Uterus (tissue), 4 donors: ENCODE measurements around the gene ANKRD2. TPM values are rescaled to one million over a fixed set of nuclear protein-coding genes. Genes with fewer than 3 reads are reported as not detected.

Experiments
- DNase-seq, 2 donors: peaks; one replicate each; pipeline ENCODE4 v3.0.0-alpha.2; 2019 to 2020
- H3K27ac ChIP-seq, 2 donors: fragments of 200-600 bp; sonication (generic); 1 replicate in 1 of 2; 2 replicates in 1 of 2; pipeline ENCODE4 v1.5.1; 2016 to 2018
- H3K27me3 ChIP-seq, 2 donors: fragments of 200-600 bp; sonication (generic); one replicate each; pipeline ENCODE4 v1.5.1; 2018 to 2019; ENCODE audit warnings: control low read depth in 1 of 2
- H3K36me3 ChIP-seq, 2 donors: fragments of 200-600 bp; sonication (generic); one replicate each; pipeline ENCODE4 v1.5.1; 2019; ENCODE audit warnings: control low read depth in 1 of 2
- H3K4me1 ChIP-seq, 2 donors: fragments of 200-600 bp; sonication (generic); one replicate each; pipeline ENCODE4 v1.5.1; 2018 to 2019; ENCODE audit warnings: control low read depth in 1 of 2
- H3K4me3 ChIP-seq, 2 donors: fragments of 200-600 bp; sonication (generic); 1 replicate in 1 of 2; 2 replicates in 1 of 2; pipeline ENCODE4 v1.5.1; 2018 to 2019; ENCODE audit warnings: mild to moderate bottlenecking in 1 of 2
- H3K9me3 ChIP-seq, 2 donors: fragments of 200-600 bp; sonication (generic); one replicate each; pipeline ENCODE4 v1.5.1; 2019; ENCODE audit warnings: control low read depth in 1 of 2
- CTCF ChIP-seq, 4 experiments: fragments of 200-600 bp in 2 of 4; fragments of 450-650 bp in 2 of 4; sonication (generic) in 2 of 4; IDR thresholded peaks; one replicate each; pipeline ENCODE4 v1.5.1; 2016 to 2019; ENCODE audit warnings: antibody characterized with exemption in 4 of 4, mild to moderate bottlenecking in 2 of 4, moderate library complexity in 1 of 4
- POLR2A ChIP-seq, 2 donors: fragments of 450-650 bp; IDR thresholded peaks; one replicate each; pipeline ENCODE4 v1.6.1; 2016; ENCODE audit warnings: antibody characterized with exemption in 2 of 2, mild to moderate bottlenecking in 1 of 2, moderate library complexity in 1 of 2
- intact Hi-C: fragments of 100-400 bp; cut with DNase I; formaldehyde crosslinking; loops from one replicate; pipeline ENCODE4 v1.15.1; 2023; ENCODE audit warnings: low total_unique reads
- total RNA-seq, 4 donors: library from RNA; depleted of rRNA in 3 of 4; stranded (reverse); fragments of >200 nt in 3 of 4; gene quantifications; one replicate each; pipeline versions ENCODE4 v1.1.0 to v1.2.4, GENCODE V29; 2014 to 2023
- donor health status: DM: yes; HTN: yes; CAD: no.

Gene ANKRD2
- total RNA-seq, 4 donors from 2014 or later, result 0.43 to 0.48 TPM; not detected in 2

GRCh38 chr10:97596101-97597082 lies 23.8 kb downstream of the ANKRD2 start:
- Histone ChIP-seq H3K36me3 (no peaks in the 10 kb centered on the region), H3K9me3 (no peaks in the 10 kb centered on the region), H3K4me1 (peaks cover 0 to 16% of the 10 kb centered on the region in 2 donors), H3K4me3 (no peak overlapping the region), H3K27ac (peak overlapping the region; percentile 81 to 89), H3K27me3 (no peaks in the 10 kb centered on the region)
- TF ChIP-seq CTCF (IDR thresholded peaks at IDR 0.05) (no peak), POLR2A (IDR thresholded peaks at IDR 0.05) (peak in 1 of 2 donors; percentile 8)
- intact Hi-C loops, result no loop called here
- peak; percentile 60 to 82 for DNase-seq

- H3K9me3 ChIP-seq, result no peaks in the 10 kb centered on the region
- H3K4me3 ChIP-seq, result no peak overlapping the region
- DNase-seq, result no peak
- no peak for TF ChIP-seq CTCF (IDR thresholded peaks at IDR 0.05)
- TF ChIP-seq POLR2A (IDR thresholded peaks at IDR 0.05), result no peak
- peaks cover 0 to 16% of the 10 kb centered on the region in 2 donors for H3K4me1 ChIP-seq
- H3K27ac ChIP-seq, result peak overlapping the region; percentile 81 to 89
- intact Hi-C loops, result no loop called here
- H3K36me3 ChIP-seq, result no peaks in the 10 kb centered on the region
- no peaks in the 10 kb centered on the region for H3K27me3 ChIP-seq
Measured at GRCh38 chr10:97597778-97598177, 25.2 kb downstream of the ANKRD2 start.

GRCh38 chr10:97598407-97599271 lies 26.1 kb downstream of the ANKRD2 start:
- Histone ChIP-seq H3K4me3 (no peak overlapping the region), H3K9me3 (no peaks in the 10 kb centered on the region), H3K27me3 (no peaks in the 10 kb centered on the region), H3K4me1 (peaks cover 0 to 16% of the 10 kb centered on the region in 2 donors), H3K27ac (no peak overlapping the region), H3K36me3 (no peaks in the 10 kb centered on the region)
- TF ChIP-seq POLR2A (IDR thresholded peaks at IDR 0.05), result no peak
- no peak for TF ChIP-seq CTCF (IDR thresholded peaks at IDR 0.05)
- DNase-seq, result no peak
- intact Hi-C loops, result no loop called here

- no peak for DNase-seq
Measured at GRCh38 chr10:97599272-97599619, 26.7 kb downstream of the ANKRD2 start.

More at GRCh38 chr10:97599272-97599619, 26.7 kb downstream of the ANKRD2 start:
- no peaks in the 10 kb centered on the region for H3K9me3 ChIP-seq
- H3K4me3 ChIP-seq, result no peak overlapping the region
- no peak overlapping the region for H3K27ac ChIP-seq
- H3K4me1 ChIP-seq, result peaks cover 0 to 16% of the 10 kb centered on the region in 2 donors
- TF ChIP-seq POLR2A (IDR thresholded peaks at IDR 0.05) (no peak), CTCF (IDR thresholded peaks at IDR 0.05) (no peak)
- intact Hi-C loops, result no loop called here
- H3K36me3 ChIP-seq, result no peaks in the 10 kb centered on the region
- no peaks in the 10 kb centered on the region for H3K27me3 ChIP-seq
